ENCODE results near the gene FANCE.

The FANCE gene

GRCh38 chr6:35439308-35439707 lies 12.8 kb upstream of the FANCE start:
- Histone ChIP-seq H3K27me3 (no peaks in the 10 kb centered on the region), H3K9me3 (no peaks in the 10 kb centered on the region), H3K36me3 (no peaks in the 10 kb centered on the region), H3K4me1 (no peaks in the 10 kb centered on the region), H3K4me3 (ENCODE audit: low read depth, low read length) (no peak overlapping the region)
- TF ChIP-seq CTCF (IDR thresholded peaks at IDR 0.05; ENCODE audit: low read depth, low read length), result no peak
- no peak for DNase-seq

- Histone ChIP-seq H3K4me3 (ENCODE audit: low read depth, low read length) (no peak overlapping the region), H3K9me3 (no peaks in the 10 kb centered on the region), H3K4me1 (no peaks in the 10 kb centered on the region), H3K27me3 (no peaks in the 10 kb centered on the region), H3K36me3 (no peaks in the 10 kb centered on the region)
- TF ChIP-seq CTCF (IDR thresholded peaks at IDR 0.05; ENCODE audit: low read depth, low read length), result no peak
- DNase-seq, result no peak
Observed at GRCh38 chr6:35441205-35441604, 10.9 kb upstream of the FANCE start.

- DNase-seq, result no peak
- Histone ChIP-seq H3K9me3 (no peaks in the 10 kb centered on the region), H3K27me3 (no peaks in the 10 kb centered on the region), H3K4me1 (no peaks in the 10 kb centered on the region), H3K4me3 (ENCODE audit: low read depth, low read length) (no peak overlapping the region), H3K36me3 (no peaks in the 10 kb centered on the region)
- no peak for TF ChIP-seq CTCF (IDR thresholded peaks at IDR 0.05; ENCODE audit: low read depth, low read length)
Observed at GRCh38 chr6:35441642-35442041, 10.5 kb upstream of the FANCE start.

- no peaks in the 10 kb centered on the region for H3K27me3 ChIP-seq
- H3K4me3 ChIP-seq (ENCODE audit: low read depth, low read length), result no peak overlapping the region
- DNase-seq, result no peak
- no peaks in the 10 kb centered on the region for H3K9me3 ChIP-seq
- no peaks in the 10 kb centered on the region for H3K4me1 ChIP-seq
- H3K36me3 ChIP-seq, result no peaks in the 10 kb centered on the region
- no peak for TF ChIP-seq CTCF (IDR thresholded peaks at IDR 0.05; ENCODE audit: low read depth, low read length)
Observed at GRCh38 chr6:35442693-35443092, 9.4 kb upstream of the FANCE start.

GRCh38 chr6:35443341-35444030 lies 8.7 kb upstream of the FANCE start:
- no peaks in the 10 kb centered on the region for H3K9me3 ChIP-seq
- H3K4me1 ChIP-seq, result no peaks in the 10 kb centered on the region
- H3K4me3 ChIP-seq (ENCODE audit: low read depth, low read length), result no peak overlapping the region
- no peak for TF ChIP-seq CTCF (IDR thresholded peaks at IDR 0.05; ENCODE audit: low read depth, low read length)
- no peaks in the 10 kb centered on the region for H3K36me3 ChIP-seq
- no peaks in the 10 kb centered on the region for H3K27me3 ChIP-seq
- no peak for DNase-seq

- Histone ChIP-seq H3K4me1 (no peaks in the 10 kb centered on the region), H3K4me3 (ENCODE audit: low read depth, low read length) (no peak overlapping the region), H3K9me3 (no peaks in the 10 kb centered on the region), H3K36me3 (no peaks in the 10 kb centered on the region), H3K27me3 (no peaks in the 10 kb centered on the region)
- DNase-seq, result no peak
- no peak for TF ChIP-seq CTCF (IDR thresholded peaks at IDR 0.05; ENCODE audit: low read depth, low read length)
Observed at GRCh38 chr6:35445691-35446090, 6.4 kb upstream of the FANCE start.
